HG02840 (cell line): ENCODE results near the gene ABCB1.
A peak's percentile ranks its signal among the peaks of the same experiment; 100 is the strongest.

Source experiments
- ATAC-seq: cut with Tn5 transposase; IDR thresholded peaks from one replicate; pipeline ENCODE4 v1.9.1; 2021; ENCODE audit warnings: mild to moderate bottlenecking, moderate library complexity, moderate number of reproducible peaks; ENCODE audit not compliant: unreplicated experiment, low FRiP score

Gene ABCB1

DNA sequence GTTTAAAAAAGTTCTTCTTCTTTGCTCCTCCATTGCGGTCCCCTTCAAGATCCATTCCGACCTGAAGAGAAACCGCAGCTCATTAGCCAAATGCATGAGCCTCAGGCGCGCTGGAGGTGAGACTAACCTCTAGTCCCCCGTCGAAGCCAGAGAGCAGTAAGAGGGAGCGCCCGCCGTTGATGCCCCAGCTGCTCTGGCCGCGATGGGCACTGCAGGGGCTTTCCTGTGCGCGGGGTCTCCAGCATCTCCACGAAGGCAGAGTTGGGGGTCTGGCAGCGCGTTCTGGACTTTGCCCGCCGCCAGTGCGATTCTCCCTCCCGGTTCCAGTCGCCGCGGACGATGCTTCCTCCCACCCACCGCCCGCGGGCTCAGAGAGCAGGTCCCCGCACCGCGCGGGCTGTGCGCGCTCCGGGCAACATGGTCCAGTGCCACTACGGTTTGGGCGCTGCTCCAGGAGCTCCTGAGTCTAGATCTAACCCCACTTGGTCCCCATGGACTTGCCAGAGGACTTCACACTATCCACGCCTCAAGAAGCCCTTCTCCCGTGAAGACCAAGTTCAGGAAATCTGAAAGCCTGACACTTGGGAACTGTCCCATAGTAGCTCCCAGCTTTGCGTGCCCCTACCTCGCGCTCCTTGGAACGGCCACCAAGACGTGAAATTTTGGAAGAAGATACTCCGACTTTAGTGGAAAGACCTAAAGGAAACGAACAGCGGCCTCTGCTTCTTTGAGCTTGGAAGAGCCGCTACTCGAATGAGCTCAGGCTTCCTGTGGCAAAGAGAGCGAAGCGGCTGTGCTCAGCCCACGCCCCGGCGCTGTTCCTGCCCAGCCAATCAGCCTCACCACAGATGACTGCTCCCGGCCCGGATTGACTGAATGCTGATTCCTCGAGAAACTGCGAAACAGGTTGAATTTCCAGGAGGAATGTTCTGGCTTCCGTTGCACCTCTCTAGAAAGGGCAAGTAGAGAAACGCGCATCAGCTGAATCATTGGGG is at the start of gene ABCB1:
Gene ABCB1, minus strand, starts transcription at position 755 of the 995 bp plus-strand sequence. Its CDS starts 700 bp downstream, at position 55.
- ATAC-seq, result peak; percentile 50

- no peak for ATAC-seq
These were observed 47.6 kb upstream of the ABCB1 start for GRCh38 chr7:87648316-87648715.

DNA sequence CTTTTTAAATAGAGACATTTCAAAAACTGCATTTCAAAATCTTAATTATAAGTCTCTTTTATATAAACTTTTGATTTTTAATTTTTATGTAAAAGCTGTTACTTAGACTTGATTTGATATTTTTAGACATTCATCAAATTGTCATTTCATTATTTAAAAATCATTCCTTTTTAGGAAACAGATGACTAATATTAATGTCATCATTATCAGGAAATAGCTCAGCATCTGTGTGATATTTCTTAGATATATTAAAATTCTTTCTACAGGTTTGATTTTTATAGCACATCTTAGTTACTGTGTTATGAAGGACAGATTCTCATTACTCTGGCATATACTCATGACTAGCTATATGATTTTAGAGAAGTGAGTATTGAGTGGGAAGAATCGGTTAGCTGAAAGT is 44.8 kb upstream of the ABCB1 start:
- no peak for ATAC-seq

DNA sequence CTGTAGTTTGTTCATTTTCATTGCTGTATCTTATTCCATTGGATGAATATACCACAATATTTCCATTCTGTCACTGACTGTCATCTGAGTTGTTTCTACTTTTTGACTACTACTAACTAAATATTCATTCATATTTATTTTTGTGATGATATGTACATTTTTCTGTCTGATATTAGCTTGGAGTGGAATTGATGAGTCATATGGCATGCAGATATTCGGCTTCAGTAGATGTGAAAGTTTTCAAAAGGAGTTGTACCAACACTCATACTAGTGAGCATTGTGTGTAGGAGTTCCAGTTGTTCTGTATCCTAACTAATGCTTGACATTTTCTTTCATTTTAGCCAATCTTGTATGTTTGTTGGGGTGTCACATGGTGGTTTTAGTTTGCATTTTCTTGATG is 35.2 kb upstream of the ABCB1 start:
- ATAC-seq, result no peak

DNA sequence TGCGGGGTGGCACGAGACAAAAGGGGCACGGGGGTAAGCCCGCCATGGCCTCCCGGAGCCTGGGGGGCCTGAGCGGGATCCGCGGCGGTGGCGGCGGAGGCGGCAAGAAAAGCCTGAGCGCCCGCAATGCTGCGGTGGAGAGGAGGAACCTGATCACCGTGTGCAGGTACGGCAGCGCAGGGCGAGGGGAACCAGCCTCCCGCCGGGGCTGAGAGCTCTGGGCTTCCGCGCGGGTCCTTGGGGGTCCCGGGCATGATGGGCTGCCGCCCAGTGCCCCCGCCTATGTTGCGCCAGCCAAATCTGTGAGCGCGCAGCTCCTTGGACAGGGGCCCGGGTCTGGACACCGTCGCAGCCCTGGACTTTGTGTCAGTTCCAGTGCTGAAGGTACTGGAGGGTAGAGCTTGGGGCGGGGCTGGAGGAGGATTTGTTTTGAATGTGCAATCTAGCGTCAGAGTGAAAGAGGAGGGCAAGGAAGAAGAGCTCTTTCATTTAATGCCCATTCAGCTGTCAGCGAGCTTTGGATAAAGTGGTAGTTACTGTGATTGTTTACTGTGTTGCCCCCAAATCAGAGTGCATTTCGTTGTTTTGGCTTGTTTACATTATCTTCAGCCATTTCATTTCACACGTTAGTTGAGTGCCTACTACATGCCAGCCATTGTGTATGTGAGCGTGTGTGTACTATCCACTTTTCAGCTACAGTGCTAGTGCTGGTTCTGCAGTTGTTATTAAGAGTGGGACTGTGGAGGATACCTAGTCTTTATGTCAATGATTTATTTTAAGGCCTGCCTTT is 28.3 kb upstream of the ABCB1 start:
- ATAC-seq, result no peak

DNA sequence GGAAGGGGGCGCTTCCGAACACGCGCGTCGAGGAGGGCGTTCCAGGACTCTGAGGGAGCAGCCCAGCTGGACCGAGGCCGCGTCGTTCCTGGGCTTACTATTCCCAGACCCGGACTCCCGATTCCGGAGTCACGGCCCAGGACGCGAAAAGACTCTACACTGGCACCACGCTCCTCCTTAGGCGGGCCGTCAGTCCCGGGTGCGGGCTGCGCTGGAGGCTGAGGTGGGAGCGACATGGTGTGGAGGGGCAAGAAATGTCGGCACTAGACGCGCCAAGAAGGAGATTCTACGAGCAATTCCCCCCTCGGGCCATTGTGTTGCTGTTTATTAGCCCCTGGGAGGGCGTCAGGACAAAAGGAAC is 26.9 kb upstream of the ABCB1 start:
- ATAC-seq, result peak; percentile 25

- no peak for ATAC-seq
These were observed 24.4 kb upstream of the ABCB1 start for GRCh38 chr7:87625101-87625500.

- ATAC-seq, result no peak
These were observed 23.9 kb upstream of the ABCB1 start for GRCh38 chr7:87624628-87625027.

- no peak for ATAC-seq
These were observed 14.5 kb upstream of the ABCB1 start for GRCh38 chr7:87615197-87615596.

- ATAC-seq, result no peak
These were observed 9.2 kb upstream of the ABCB1 start for GRCh38 chr7:87609916-87610315.

- ATAC-seq, result no peak
These were observed 7.7 kb upstream of the ABCB1 start for GRCh38 chr7:87608431-87608830.

GRCh38 chr7:87604264-87604663 is 3.6 kb upstream of the ABCB1 start:
- no peak for ATAC-seq

- ATAC-seq, result peak; percentile 91
These were observed 1.3 kb downstream of the ABCB1 start for GRCh38 chr7:87599336-87599735.

DNA sequence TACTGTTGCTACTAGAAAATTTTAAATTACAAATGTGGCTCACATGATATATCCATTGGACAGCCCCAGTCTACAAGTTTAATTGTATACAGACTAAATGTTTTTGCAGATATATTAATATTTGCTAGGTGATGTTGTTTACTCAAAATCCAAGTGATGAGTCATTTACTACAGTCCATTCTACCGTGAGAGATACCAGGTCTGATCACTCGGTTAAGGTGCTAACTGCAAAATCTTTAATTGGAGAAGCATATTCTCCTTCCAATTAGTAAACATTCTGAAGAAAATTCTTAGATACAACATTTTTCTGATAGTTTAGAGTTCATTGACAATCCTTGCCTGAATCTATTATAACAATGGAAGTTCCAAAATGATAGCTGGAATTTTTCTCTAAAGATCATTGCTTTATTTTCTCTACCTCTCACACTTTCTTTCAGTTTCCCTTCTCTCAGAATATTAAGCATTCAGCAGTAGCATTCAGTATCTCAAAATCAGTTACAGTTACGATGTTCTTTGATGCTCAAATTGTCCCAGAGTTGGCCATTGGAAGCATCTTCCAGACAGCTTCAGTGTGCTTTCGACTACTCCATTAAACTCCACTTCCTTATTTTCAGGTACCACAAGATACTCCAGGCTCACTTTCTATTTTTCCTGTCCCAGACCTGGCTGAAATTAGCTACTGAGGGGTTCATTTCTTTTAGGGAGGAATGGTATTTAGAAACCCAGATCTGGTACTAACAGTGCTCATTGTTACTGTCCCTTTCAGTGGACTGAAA is 2.3 kb downstream of the ABCB1 start:
- no peak for ATAC-seq

DNA sequence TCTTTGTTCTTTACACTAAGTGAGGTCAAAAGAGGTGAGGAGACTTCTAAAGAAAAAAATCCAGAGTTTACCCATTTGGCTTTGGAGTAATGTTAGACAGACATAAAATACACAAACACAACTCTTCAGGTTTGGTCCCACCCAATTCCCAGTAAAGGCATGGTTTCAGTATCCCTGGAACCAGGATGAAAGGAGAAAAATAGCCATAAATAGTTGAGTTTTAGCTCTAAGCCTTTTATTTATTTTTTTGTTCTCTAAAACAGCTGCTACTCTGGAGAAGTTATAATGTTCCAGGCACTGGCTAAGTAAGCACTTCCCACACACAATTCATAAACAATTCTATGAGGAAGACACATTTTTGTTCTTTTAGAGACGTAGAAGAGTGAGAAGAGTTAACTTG is 4.0 kb downstream of the ABCB1 start:
- ATAC-seq, result no peak

GRCh38 chr7:87596136-87596535 is 4.5 kb downstream of the ABCB1 start:
- no peak for ATAC-seq

GRCh38 chr7:87592300-87592699 is 8.4 kb downstream of the ABCB1 start:
- no peak for ATAC-seq

DNA sequence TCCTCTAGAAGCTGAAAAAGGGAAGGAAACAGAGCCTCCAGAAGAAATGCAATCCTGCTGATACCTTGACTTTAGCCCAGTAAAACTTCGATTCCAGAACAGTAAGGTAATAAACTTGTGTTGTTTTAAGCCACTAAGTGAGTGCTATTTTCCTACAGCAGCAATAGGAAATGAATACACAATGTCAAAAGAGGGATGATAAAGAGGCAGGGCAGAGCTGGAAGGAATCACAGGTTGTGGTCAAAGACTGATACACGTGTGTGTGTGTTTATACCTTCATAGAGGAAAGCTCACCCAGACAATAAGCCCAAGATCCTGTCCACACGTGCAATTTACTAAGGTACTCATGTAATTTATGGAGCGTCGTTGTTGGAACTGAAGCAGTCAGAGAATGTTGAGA is 9.5 kb downstream of the ABCB1 start:
- ATAC-seq, result no peak

DNA sequence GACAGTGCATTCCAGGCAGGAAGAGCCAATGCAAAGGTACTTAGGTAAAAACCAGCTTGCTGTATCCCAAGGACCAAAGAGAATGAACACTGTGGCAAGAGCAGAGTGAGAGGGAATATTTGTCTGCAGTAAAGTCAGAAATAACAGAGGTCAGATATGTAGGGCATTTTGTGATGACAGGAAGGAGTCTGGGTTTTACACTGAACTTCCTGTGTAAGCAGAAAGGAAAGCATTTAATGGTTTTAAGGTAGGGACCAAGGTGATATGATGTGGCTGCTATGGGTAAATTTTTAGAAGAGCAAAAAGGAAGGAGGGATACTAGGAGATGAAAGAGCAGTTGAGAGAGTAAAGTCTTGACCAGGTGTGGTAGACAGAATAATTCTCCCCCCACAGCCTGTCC is 10.1 kb downstream of the ABCB1 start:
- no peak for ATAC-seq

DNA sequence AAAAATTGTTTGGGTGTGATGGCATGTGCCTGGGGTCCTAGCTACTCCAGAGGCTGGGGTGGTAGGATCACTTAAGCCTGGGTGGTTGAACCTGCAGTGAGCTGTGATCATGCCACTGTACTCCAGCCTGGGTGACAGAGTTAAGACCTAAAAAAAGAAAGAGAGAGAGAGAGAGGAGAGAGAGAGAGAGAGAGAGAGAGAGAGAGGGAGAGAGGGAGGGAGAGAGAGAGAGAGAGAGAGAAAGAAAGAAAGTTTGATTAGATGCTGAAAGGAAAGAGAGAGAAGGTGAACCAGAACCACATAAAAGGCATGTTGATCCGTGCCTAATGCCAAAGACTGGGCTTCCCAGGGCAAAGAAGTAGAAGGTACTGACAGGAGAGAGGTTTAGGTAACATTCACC is 11.1 kb downstream of the ABCB1 start:
- no peak for ATAC-seq

GRCh38 chr7:87581723-87582122 is 19.0 kb downstream of the ABCB1 start:
- ATAC-seq, result no peak
